ENCODE measurements around the gene ACP1.
A peak's percentile ranks its signal among the peaks of the same experiment; 100 is the strongest.

ACP1 gene

GRCh38 chr2:255195-255594, 9.6 kb upstream of the ACP1 start:
- H3K9me3 ChIP-seq (ENCODE audit: control insufficient read depth, low read length), result peaks cover 15% of the 10 kb centered on the region
- H3K36me3 ChIP-seq (ENCODE audit: control insufficient read depth, insufficient read depth, low read length), result peaks cover 5% of the 10 kb centered on the region
- no peak overlapping the region for H3K27ac ChIP-seq (ENCODE audit: low read depth, low read length, severe bottlenecking)
- 70 to 100% methylated on average over 1 of the region's 2 CpGs for WGBS, 2 experiments (ENCODE audit: insufficient coverage in 2 of 2)
- no peak overlapping the region for H3K4me3 ChIP-seq (ENCODE audit: extremely low read depth, insufficient read depth, low read length, poor library complexity, severe bottlenecking)
- no peaks in the 10 kb centered on the region for H3K4me1 ChIP-seq (ENCODE audit: control insufficient read depth, insufficient read depth, low read length, poor library complexity, severe bottlenecking)

DNA sequence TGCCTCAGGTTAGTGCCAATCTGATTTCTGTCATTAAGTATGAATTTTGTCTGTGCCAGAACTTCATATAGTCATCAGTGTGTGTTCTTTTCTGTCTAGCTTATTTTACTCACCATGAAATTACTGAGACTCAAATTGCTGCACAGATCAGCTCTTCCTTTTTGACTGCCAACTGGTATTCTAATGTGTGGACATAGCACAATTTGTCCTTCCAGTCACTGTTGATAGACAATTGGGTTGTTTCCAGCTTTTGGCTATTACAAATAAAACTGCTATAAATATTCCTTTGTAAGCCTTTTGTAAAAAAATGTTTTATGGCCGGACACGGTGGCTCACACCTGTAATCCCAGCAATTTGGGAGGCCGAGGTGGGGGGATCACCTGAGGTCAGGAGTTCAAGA, 8.7 kb upstream of the ACP1 start:
- H3K4me3 ChIP-seq (ENCODE audit: extremely low read depth, insufficient read depth, low read length, poor library complexity, severe bottlenecking), result no peak overlapping the region
- peaks cover 19% of the 10 kb centered on the region for H3K9me3 ChIP-seq (ENCODE audit: control insufficient read depth, low read length)
- WGBS, 2 experiments (ENCODE audit: insufficient coverage in 2 of 2), result no CpG with 5 or more reads among the region's 3 CpGs
- H3K36me3 ChIP-seq (ENCODE audit: control insufficient read depth, insufficient read depth, low read length), result peaks cover 14% of the 10 kb centered on the region
- no peak overlapping the region for H3K27ac ChIP-seq (ENCODE audit: low read depth, low read length, severe bottlenecking)
- no peaks in the 10 kb centered on the region for H3K4me1 ChIP-seq (ENCODE audit: control insufficient read depth, insufficient read depth, low read length, poor library complexity, severe bottlenecking)

GRCh38 chr2:257429-257828, 7.3 kb upstream of the ACP1 start:
- Histone ChIP-seq H3K4me3 (ENCODE audit: extremely low read depth, insufficient read depth, low read length, poor library complexity, severe bottlenecking) (no peak overlapping the region), H3K27ac (ENCODE audit: low read depth, low read length, severe bottlenecking) (no peak overlapping the region), H3K36me3 (ENCODE audit: control insufficient read depth, insufficient read depth, low read length) (peaks cover 25% of the 10 kb centered on the region), H3K9me3 (ENCODE audit: control insufficient read depth, low read length) (peaks cover 19% of the 10 kb centered on the region), H3K4me1 (ENCODE audit: control insufficient read depth, insufficient read depth, low read length, poor library complexity, severe bottlenecking) (no peaks in the 10 kb centered on the region)
- 96 to 100% methylated on average over 1 to 2 of the region's 3 CpGs for WGBS, 2 experiments (ENCODE audit: insufficient coverage in 2 of 2)

DNA sequence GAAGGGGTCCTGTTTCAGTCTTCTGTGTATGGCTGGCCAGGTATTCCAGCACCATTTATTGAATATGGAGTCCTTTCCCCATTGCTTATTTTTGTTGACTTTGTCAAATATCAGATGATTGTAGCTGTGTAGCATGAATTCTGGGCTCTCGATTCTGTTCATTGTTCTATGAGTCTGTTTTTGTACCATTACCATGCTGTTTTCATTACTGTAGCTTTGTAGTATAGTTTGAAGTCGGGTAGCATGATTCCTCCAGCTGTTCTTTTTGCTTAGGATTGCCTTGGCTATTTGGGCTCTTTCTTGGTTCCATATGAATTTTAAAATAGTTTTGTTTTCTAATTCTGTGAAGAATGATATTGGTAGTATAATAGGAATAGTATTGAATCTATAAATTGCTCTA, 6.9 kb upstream of the ACP1 start:
- Histone ChIP-seq H3K27ac (ENCODE audit: low read depth, low read length, severe bottlenecking) (no peak overlapping the region), H3K9me3 (ENCODE audit: control insufficient read depth, low read length) (peaks cover 20% of the 10 kb centered on the region), H3K36me3 (ENCODE audit: control insufficient read depth, insufficient read depth, low read length) (peaks cover 27% of the 10 kb centered on the region), H3K4me1 (ENCODE audit: control insufficient read depth, insufficient read depth, low read length, poor library complexity, severe bottlenecking) (no peaks in the 10 kb centered on the region), H3K4me3 (ENCODE audit: extremely low read depth, insufficient read depth, low read length, poor library complexity, severe bottlenecking) (no peak overlapping the region)
- WGBS, 2 experiments (ENCODE audit: insufficient coverage in 2 of 2), result 89% methylated on average over 1 of the region's 2 CpGs; no CpG with 5 or more reads in 1 of the 2 experiments

DNA sequence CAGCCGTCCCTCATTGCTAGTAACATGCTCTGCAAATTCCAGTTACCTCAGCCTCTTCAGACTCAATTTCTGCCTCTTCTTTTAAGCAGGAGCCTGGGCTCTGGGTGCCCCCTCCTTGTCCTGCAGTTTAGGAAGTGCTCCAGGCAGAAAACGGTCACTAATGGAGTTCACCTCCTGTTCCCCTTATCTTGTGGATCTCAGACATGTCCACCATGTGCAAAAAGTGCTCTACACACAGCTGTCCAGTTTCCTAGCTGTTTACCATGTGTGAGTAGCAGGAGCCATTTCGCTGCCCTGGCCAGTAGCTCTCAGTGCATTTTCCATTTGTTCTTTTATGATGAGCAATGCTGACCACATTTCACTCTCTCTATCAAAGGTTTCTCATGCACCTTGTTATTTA, 5.8 kb upstream of the ACP1 start:
- H3K4me1 ChIP-seq (ENCODE audit: control insufficient read depth, insufficient read depth, low read length, poor library complexity, severe bottlenecking), result no peaks in the 10 kb centered on the region
- peaks cover 30% of the 10 kb centered on the region for H3K9me3 ChIP-seq (ENCODE audit: control insufficient read depth, low read length)
- no peak overlapping the region for H3K4me3 ChIP-seq (ENCODE audit: extremely low read depth, insufficient read depth, low read length, poor library complexity, severe bottlenecking)
- no peak overlapping the region for H3K27ac ChIP-seq (ENCODE audit: low read depth, low read length, severe bottlenecking)
- WGBS, 2 experiments (ENCODE audit: insufficient coverage in 2 of 2), result 60 to 84% methylated on average over 1 to 3 of the region's 3 CpGs
- peaks cover 29% of the 10 kb centered on the region for H3K36me3 ChIP-seq (ENCODE audit: control insufficient read depth, insufficient read depth, low read length)

DNA sequence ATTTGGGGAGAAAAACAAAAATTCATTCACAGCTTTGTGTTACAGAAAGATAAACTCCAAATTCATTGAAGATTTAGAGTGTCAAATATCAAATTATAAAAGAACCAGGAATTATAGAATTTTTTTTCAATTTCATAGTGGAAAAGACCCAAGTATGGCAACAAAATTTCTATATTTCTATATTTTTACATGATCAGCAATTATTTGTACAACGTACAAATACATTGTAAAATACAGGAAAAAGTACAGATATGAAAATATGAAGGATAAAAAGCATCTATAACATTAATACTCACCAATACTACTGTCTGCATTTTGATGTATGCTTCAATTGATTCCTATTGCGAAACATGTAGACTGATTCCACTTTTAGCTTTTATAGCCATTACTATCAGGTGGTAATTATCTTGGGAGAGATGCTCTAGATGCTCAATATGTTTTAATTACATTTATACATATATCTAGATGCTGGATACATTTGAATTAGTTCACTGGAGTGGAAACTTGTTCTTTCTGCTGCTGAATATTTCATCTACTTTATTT, 4.9 kb upstream of the ACP1 start:
- Histone ChIP-seq H3K9me3 (ENCODE audit: control insufficient read depth, low read length) (peaks cover 31% of the 10 kb centered on the region), H3K27ac (ENCODE audit: low read depth, low read length, severe bottlenecking) (no peak overlapping the region), H3K4me3 (ENCODE audit: extremely low read depth, insufficient read depth, low read length, poor library complexity, severe bottlenecking) (no peak overlapping the region), H3K36me3 (ENCODE audit: control insufficient read depth, insufficient read depth, low read length) (peaks cover 29% of the 10 kb centered on the region), H3K4me1 (ENCODE audit: control insufficient read depth, insufficient read depth, low read length, poor library complexity, severe bottlenecking) (no peaks in the 10 kb centered on the region)
- WGBS, 2 experiments (ENCODE audit: insufficient coverage in 2 of 2), result no CpG with 5 or more reads among the region's 2 CpGs

DNA sequence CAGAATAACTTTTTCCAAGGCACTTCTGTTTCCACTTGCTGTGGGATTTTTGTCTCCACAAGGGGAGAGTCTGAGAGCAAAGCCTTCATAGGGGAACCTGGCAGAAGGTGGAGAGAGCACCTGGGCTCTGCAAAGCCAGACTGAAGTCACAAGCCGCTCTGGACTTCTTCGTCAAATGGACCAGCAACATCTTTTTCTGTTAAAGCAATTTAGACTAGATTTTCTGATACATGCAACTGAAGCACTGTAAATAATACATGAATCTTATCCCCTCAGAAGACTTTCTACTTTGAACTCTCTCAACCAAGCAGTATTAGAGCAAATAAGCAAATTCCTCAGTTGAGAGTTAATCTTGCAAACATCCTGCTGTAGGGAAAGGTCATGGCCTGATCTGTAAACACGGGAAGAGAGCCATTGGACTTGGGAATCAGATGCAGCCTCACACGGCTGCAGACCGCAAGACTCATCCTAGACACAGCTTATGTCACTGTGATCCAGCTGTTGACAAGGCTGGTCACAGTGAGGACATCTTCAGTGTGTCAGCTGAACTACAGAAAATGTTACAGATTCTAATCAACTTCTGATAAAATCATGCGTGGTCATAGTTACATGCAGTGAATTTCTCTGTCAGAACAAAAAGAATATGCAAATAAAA, 4.1 kb upstream of the ACP1 start:
- H3K4me1 ChIP-seq (ENCODE audit: control insufficient read depth, insufficient read depth, low read length, poor library complexity, severe bottlenecking), result peaks cover under 1% of the 10 kb centered on the region
- H3K9me3 ChIP-seq (ENCODE audit: control insufficient read depth, low read length), result peaks cover 31% of the 10 kb centered on the region
- peaks cover 29% of the 10 kb centered on the region for H3K36me3 ChIP-seq (ENCODE audit: control insufficient read depth, insufficient read depth, low read length)
- no peak overlapping the region for H3K27ac ChIP-seq (ENCODE audit: low read depth, low read length, severe bottlenecking)
- WGBS, 2 experiments (ENCODE audit: insufficient coverage in 2 of 2), result 95 to 97% methylated on average over 5 of the region's 6 CpGs
- H3K4me3 ChIP-seq (ENCODE audit: extremely low read depth, insufficient read depth, low read length, poor library complexity, severe bottlenecking), result no peak overlapping the region

DNA sequence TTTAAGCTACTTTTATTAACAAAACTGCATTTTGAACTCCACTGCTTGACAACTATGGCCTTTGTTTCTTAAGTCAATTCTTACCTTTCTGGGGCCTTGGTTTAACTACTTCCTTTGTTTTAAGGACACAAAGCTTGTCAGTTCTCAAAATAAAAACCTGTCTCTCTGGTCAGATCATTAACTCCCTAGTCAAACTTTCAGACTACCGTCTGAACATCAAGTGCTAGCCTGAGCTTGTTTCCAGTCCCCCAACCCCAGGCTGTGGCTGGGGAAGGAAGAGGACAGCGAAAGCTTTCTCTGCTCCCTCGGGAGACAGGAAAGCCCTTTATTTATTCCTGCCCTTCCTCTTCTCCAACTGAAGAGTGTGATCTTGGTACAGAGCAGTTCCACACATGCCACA, 2.6 kb upstream of the ACP1 start:
- peaks cover 36% of the 10 kb centered on the region for H3K36me3 ChIP-seq (ENCODE audit: control insufficient read depth, insufficient read depth, low read length)
- H3K4me1 ChIP-seq (ENCODE audit: control insufficient read depth, insufficient read depth, low read length, poor library complexity, severe bottlenecking), result peaks cover 10% of the 10 kb centered on the region
- 60% methylated on average over 1 of the region's 3 CpGs; no CpG with 5 or more reads in 1 of the 2 experiments for WGBS, 2 experiments (ENCODE audit: insufficient coverage in 2 of 2)
- H3K27ac ChIP-seq (ENCODE audit: low read depth, low read length, severe bottlenecking), result no peak overlapping the region
- H3K9me3 ChIP-seq (ENCODE audit: control insufficient read depth, low read length), result peaks cover 31% of the 10 kb centered on the region
- H3K4me3 ChIP-seq (ENCODE audit: extremely low read depth, insufficient read depth, low read length, poor library complexity, severe bottlenecking), result no peak overlapping the region

GRCh38 chr2:263022-263738, 1.6 kb upstream of the ACP1 start:
- Histone ChIP-seq H3K36me3 (ENCODE audit: control insufficient read depth, insufficient read depth, low read length) (peaks cover 44% of the 10 kb centered on the region), H3K27ac (ENCODE audit: low read depth, low read length, severe bottlenecking) (no peak overlapping the region), H3K4me3 (ENCODE audit: extremely low read depth, insufficient read depth, low read length, poor library complexity, severe bottlenecking) (peak overlapping the region; percentile 91), H3K9me3 (ENCODE audit: control insufficient read depth, low read length) (peaks cover 25% of the 10 kb centered on the region), H3K4me1 (ENCODE audit: control insufficient read depth, insufficient read depth, low read length, poor library complexity, severe bottlenecking) (peaks cover 10% of the 10 kb centered on the region)
- WGBS, 2 experiments (ENCODE audit: insufficient coverage in 2 of 2), result 84 to 89% methylated on average over 27 to 39 of the region's 42 CpGs

DNA sequence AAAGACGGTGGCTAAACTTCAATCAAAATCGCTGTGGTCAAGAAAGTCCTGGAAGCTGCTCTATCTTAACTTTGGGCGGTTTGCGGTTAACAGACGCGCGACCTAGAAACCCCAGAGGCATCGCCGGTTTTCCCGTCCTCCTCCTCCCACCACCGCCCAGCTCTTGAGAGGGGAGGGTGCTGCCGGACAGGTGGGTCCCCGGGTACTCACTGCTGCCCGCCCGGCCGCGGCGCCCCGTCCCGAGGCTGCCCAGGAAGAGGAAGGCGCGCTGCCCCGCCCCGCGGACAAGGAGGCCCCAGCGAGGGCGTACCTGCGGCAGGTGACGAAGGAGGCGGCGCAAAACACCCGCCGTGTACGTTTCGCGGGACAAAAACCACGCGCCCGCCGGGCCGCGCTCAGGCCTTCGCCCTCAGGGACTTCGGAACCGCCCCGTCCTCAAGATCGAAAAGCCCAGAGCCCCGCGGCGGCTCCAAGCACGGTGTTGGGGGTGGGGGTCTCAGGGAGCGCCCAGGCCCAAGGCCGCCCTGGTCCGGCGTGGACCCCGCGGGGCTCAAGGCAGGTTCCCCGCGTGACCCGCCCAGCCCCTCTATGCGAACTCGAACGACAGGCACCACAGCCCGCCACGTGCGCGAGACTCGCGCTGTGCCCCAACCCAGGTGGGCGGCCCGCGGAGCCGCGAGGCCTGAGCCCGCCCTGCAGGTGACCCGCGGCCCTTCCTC, 814 bp upstream of the ACP1 start, which contains the start of gene SH3YL1:
TSS of gene SH3YL1 (minus strand) at position 259 of the 719 bp plus-strand sequence. CDS start at position 211, 48 bp downstream.
- Histone ChIP-seq H3K4me1 (ENCODE audit: control insufficient read depth, insufficient read depth, low read length, poor library complexity, severe bottlenecking) (peaks cover 10% of the 10 kb centered on the region), H3K9me3 (ENCODE audit: control insufficient read depth, low read length) (peaks cover 17% of the 10 kb centered on the region), H3K4me3 (ENCODE audit: extremely low read depth, insufficient read depth, low read length, poor library complexity, severe bottlenecking) (peak within 1 kb of the TSS; percentile 91), H3K27ac (ENCODE audit: low read depth, low read length, severe bottlenecking) (peak within 1 kb of the TSS; percentile 75), H3K36me3 (ENCODE audit: control insufficient read depth, insufficient read depth, low read length) (peaks cover 41% of the 10 kb centered on the region)
- WGBS, 2 experiments (ENCODE audit: insufficient coverage in 2 of 2), result 18 to 20% methylated on average over 38 to 67 of the region's 77 CpGs
